GM21529 (cell line): ENCODE results near the gene SDF4.

ENCODE experiments used
- ATAC-seq: cut with Tn5 transposase; IDR thresholded peaks from one replicate; pipeline ENCODE4 v1.9.1; 2021; ENCODE audit not compliant: unreplicated experiment

The SDF4 gene

DNA sequence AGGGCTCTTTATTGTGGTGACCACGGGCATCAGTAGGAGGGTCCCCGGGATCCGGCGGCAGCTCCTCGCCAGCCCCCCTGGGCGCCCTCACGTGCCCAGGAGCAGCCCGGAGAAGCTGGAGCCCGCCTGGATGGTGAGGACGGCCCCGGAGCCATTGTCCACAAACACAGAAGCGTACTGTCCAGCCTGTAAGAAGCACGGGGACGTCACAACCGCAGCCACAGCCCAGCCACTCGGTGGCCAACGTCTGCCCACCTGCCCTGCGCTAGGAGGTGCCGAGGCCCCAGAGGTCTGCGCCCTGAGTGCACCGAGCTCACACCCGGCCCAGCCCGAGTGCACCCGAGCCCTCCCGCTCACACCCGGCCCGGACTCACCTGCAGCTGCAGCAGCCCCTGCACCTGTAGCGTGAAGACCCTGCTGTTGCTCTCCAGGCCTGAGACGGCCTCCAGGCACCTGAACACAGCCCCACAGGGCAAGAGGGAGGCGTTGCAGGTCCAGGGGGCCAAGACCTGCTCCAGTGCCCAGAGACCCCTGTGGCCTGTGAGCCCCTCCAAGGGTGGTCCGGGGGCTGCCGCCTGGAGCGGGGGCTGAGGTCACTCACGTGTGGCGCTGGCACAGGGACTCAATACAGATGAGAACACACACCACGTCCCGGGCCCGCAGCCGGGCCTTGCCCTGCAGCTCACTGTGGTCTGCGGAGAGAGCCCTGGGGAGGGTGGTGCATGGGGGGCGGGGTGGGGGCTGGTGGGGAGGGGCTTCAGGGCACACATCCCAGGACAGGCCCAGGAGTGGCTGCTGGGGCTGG is 10.9 kb upstream of the SDF4 start:
- ATAC-seq: no peak

- ATAC-seq: no peak
Observed at GRCh38 chr1:1241588-1242219, 9.9 kb upstream of the SDF4 start.

GRCh38 chr1:1240822-1241587 is 9.2 kb upstream of the SDF4 start:
- no peak for ATAC-seq

- ATAC-seq: no peak
Observed at GRCh38 chr1:1240348-1240732, 8.5 kb upstream of the SDF4 start.

DNA sequence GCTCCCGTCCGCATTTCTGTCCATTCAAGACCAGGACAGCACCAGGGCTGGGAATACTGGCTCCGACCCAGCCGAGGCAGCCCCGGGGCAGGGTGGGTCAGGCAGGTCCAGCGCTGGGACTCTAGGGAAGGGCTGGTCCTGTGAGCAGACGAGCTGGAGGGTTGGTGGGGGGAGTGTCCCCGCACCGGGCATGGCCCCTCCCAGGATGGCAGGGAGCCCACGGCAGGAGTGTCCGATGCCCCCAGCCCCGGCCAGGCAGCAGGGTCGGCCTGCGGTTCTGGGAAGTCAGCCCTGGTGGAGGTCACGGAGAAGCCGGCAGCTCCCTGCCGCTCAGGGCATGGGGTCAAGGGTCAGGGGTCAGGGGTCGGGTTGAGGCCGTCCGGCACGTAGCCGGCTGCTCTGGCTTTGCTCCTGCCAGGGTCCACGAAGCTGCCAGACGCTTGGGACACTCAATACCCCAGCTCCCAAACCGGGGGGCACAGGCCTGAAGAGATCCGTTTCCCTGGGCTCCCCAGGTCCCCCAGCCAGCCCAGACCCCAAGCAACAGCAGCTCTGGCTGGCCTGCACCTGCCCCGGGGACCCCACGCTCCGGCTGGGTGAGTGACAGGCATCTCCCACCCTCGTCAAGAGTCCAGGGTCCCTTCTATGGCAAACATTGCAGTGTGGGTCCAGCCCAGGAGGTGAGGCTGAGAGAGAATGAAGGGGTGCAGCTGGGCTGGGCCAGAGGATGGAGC is 8.0 kb upstream of the SDF4 start:
- no peak for ATAC-seq

- ATAC-seq: no peak
Observed at GRCh38 chr1:1239227-1239613, 7.4 kb upstream of the SDF4 start.

- ATAC-seq: no peak
Observed at GRCh38 chr1:1238702-1239178, 6.9 kb upstream of the SDF4 start.

- no peak for ATAC-seq
Observed at GRCh38 chr1:1237874-1238701, 6.3 kb upstream of the SDF4 start.

DNA sequence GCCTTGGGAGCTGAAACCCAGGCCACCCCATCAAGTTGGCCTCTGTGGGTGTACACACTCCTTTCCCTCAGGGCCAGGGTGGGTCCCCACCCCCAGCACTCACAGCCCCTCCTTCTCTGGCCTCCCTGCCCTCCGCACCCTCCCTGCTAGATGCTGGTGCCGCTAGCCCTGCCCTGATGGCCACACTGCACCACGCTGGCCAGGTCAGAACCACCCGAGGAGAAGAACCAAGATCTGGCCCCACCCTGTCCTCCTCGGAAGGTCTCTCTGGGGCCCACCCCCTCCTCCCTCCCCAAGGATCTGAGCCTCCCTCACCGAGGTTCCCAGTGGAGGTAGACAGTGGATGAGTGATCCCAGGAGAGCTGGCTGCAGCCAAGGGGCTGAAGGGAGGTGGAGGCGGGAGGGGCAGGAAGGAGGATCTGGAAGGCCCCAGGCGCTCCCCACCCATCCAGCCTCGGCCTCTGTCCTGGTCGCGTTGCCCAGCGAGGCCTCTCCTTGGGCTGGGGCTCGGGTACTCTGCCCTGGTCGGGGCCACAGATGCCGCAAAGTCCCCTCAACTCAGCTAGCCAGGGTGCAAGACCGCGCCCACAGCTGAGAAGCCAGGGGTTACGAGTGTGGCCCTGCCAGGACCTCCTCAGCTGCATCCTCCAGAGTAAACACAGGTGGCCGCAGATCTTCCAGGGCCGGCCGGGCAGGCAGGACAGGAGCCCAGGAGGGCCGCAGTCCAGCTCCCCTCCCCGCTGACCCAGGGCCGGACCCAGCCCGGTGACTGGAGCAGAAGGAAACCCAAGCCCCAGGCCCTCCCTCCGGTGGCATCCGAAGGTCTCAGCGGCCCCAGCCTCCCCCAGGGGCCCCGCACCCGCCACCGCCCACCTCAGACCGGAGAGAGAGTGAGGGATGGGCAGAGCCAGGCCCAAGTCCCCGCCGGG is 5.4 kb upstream of the SDF4 start:
- ATAC-seq: no peak

DNA sequence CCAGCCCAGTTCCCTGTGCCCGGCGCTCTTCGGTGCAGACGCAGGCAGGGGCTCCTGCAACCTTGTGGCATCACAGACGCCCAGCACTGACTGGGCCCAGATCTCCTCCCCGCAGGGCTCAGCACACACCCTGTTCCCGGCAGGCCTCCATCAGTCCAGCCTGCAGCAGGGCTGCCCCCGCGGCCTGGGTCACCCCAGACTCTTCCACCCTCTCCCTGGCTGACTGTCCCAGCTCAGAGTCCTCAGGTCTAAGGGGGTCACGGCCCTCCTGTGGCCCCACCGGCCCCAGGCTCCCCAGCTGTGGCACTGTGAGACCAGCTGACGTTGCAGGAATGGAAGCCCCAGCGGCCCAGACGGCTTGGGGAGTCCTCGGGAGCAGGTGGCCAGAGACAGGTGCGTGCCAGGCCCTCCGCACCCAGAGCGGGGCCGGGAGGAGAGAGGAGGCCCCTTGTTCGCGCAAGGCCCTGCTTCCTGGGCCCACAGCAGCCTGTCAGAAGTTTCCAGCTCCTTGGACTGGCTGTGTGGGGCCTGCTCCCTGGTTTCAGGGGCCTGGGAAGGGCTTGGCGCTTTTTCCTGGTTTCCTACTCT is 4.5 kb upstream of the SDF4 start:
- no peak for ATAC-seq

GRCh38 chr1:1235016-1235744 is 3.4 kb upstream of the SDF4 start:
- no peak for ATAC-seq

DNA sequence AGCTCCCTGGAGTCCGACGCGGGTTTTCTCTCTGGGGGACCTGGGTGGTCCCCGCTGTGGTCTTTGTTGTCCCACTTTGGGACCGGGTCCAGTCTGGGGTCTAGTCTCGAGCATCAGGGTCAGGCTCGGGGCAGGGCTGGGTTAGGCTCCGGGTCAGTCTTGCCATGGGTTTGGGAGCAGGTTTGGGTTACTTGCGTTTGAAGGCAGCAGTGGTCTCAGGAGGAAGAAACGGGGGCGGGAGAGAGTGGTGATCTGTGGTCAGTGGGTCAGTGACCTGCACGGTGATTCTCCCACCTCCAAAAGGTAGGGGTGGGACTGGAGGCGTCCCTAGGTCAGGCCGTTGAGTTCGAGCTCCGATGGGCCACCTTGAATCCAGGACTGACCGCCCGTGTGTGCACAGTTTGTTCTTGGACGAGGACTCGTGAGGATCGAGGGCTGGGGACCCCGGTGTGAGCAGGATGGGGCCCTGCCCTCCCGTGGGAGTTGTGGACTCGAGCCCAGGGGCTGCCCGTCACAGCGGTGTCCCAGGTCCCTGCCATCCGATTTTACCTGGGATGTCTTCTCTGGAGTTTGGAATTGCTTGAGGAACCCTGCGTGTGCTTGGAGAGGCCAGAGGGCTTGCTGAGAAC is 2.5 kb upstream of the SDF4 start:
- no peak for ATAC-seq

- no peak for ATAC-seq
Observed at GRCh38 chr1:1233567-1233892, 1.7 kb upstream of the SDF4 start.

- ATAC-seq: no peak
Observed at GRCh38 chr1:1232796-1233566, 1.2 kb upstream of the SDF4 start.

- ATAC-seq: no peak
Observed at GRCh38 chr1:1232208-1232795, 501 bp upstream of the SDF4 start, which contains the start of gene B3GALT6. Gene B3GALT6 (plus strand): TSS chr1:1232237. CDS start chr1:1232279, 42 bp downstream.

DNA sequence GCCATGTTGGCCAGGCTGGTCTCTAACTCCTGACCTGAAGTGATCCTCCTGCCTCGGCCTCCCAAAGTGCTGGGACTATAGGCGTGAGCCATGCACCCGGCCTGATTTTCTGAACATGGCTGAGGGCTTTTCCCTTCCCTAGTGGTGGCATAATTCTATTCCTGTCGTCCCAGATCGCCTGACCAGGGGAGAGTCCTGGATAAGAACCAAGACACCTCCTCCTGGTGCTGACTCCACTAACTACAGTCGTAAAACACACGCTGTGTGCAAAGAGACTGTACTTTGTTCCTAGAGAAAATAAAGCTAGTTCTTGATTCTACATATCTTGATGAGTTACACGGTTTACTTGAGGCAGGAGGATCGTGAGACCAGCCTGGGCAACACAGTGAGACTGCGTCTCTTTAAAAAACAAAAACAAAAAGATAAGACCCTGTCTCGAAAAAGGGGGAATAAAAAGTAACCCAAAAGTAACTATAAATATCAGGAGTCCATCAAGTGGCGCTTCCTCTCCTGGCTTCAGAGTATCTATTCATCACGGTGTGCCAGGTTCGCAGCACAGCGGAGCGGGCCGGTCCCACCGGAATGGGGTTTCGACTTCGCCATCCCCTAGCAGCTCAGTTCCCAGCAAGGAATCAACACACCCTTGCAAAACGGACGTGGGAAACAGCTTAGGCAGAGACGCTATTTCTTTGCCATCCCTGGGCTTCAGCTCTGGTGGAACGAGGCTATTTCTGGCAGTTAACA is 973 bp downstream of the SDF4 start:
- no peak for ATAC-seq
